ENCODE data around the gene ATXN7. TPM values are rescaled to one million over a fixed set of nuclear protein-coding genes. Genes with fewer than 3 reads are reported as not detected.

ATXN7 gene
- total and polyA plus RNA-seq, 4 donors: 4.8 to 46.6 (median 18.0) TPM

DNA sequence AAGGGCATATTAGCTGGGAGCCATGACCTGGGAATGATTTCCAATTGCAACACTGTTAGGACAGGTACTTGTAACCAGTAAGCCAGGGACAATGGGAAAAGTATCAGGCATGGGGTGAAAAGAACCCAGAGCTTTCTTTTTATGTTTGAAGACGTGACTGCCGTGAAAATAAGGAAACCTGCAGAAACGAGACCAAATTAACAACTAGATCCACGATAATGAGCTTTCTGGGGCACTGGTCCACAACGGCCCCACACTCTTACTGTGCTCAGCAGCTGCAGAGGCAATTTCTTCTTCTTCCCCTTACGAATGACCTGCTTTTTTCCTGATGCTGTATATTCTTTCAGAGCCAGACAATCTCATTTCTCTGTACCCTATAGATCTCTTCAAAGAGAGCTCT lies 33.1 kb upstream of the ATXN7 start:
- TF ChIP-seq, protein P1, sequence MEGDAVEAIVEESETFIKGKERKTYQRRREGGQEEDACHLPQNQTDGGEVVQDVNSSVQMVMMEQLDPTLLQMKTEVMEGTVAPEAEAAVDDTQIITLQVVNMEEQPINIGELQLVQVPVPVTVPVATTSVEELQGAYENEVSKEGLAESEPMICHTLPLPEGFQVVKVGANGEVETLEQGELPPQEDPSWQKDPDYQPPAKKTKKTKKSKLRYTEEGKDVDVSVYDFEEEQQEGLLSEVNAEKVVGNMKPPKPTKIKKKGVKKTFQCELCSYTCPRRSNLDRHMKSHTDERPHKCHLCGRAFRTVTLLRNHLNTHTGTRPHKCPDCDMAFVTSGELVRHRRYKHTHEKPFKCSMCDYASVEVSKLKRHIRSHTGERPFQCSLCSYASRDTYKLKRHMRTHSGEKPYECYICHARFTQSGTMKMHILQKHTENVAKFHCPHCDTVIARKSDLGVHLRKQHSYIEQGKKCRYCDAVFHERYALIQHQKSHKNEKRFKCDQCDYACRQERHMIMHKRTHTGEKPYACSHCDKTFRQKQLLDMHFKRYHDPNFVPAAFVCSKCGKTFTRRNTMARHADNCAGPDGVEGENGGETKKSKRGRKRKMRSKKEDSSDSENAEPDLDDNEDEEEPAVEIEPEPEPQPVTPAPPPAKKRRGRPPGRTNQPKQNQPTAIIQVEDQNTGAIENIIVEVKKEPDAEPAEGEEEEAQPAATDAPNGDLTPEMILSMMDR (IDR thresholded peaks at IDR 0.05; ENCODE audit: control extremely low read depth, extremely low read depth): no peak
- peaks cover 9 to 36% (median 15%) of the 10 kb centered on the region in 4 donors for H3K36me3 ChIP-seq (ENCODE audit: control insufficient read depth in 4 of 4, insufficient read depth in 4 of 4, low read length in 4 of 4)
- WGBS, 2 donors: 95 to 97% methylated on average over 6 of the region's 6 CpGs
- H3K9ac ChIP-seq (ENCODE audit: insufficient read depth in 1 of 2, low read length in 2 of 2): no peak overlapping the region
- H3K4me3 ChIP-seq: no peak overlapping the region
- no peaks in the 10 kb centered on the region for H3K9me3 ChIP-seq (ENCODE audit: control insufficient read depth in 4 of 4, insufficient read depth in 3 of 4, low read length in 3 of 4)
- H3K27me3 ChIP-seq (ENCODE audit: control insufficient read depth in 3 of 3, insufficient read depth in 3 of 3, low read length in 2 of 3): no peaks in the 10 kb centered on the region
- no peak overlapping the region for H3K27ac ChIP-seq (ENCODE audit: low read depth in 1 of 2, low read length in 1 of 2)
- no peaks in the 10 kb centered on the region for H3K4me1 ChIP-seq (ENCODE audit: control insufficient read depth in 5 of 5, insufficient read depth in 5 of 5, low read length in 5 of 5)
- DNase-seq: no peak
- no peak for ATAC-seq (ENCODE audit: insufficient read depth, low FRiP score)

DNA sequence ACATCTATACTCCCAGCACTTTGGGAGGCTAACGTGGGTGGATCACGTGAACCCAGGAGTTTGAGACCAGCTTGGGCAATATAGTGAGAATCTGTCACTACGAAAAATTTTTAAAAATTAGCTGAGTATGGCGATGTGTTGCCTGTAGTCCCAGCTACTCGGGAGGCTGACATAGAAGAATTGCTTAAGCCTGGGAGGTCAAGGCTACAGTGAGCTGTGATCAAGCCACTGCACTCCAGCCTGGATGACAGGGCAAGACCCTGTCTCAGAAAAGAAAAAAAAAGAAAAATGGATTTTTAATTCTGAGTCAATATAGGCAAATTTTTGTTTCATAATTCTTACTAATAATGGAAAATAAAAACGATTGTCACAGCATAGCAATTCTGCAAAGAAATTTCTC lies 31.3 kb upstream of the ATXN7 start:
- ATAC-seq (ENCODE audit: insufficient read depth, low FRiP score): no peak
- DNase-seq: no peak
- WGBS, 2 donors: 90 to 93% methylated on average over 6 of the region's 6 CpGs
- TF ChIP-seq, protein P1 (IDR thresholded peaks at IDR 0.05; ENCODE audit: control extremely low read depth, extremely low read depth): no peak
- peaks cover 9 to 38% (median 15%) of the 10 kb centered on the region in 4 donors for H3K36me3 ChIP-seq (ENCODE audit: control insufficient read depth in 4 of 4, insufficient read depth in 4 of 4, low read length in 4 of 4)
- no peak overlapping the region for H3K27ac ChIP-seq (ENCODE audit: low read depth in 1 of 2, low read length in 1 of 2)
- no peaks in the 10 kb centered on the region for H3K27me3 ChIP-seq (ENCODE audit: control insufficient read depth in 3 of 3, insufficient read depth in 3 of 3, low read length in 2 of 3)
- no peak overlapping the region for H3K9ac ChIP-seq (ENCODE audit: insufficient read depth in 1 of 2, low read length in 2 of 2)
- H3K4me1 ChIP-seq (ENCODE audit: control insufficient read depth in 5 of 5, insufficient read depth in 5 of 5, low read length in 5 of 5): no peaks in the 10 kb centered on the region
- H3K9me3 ChIP-seq (ENCODE audit: control insufficient read depth in 4 of 4, insufficient read depth in 3 of 4, low read length in 3 of 4): no peaks in the 10 kb centered on the region
- H3K4me3 ChIP-seq: no peak overlapping the region

DNA sequence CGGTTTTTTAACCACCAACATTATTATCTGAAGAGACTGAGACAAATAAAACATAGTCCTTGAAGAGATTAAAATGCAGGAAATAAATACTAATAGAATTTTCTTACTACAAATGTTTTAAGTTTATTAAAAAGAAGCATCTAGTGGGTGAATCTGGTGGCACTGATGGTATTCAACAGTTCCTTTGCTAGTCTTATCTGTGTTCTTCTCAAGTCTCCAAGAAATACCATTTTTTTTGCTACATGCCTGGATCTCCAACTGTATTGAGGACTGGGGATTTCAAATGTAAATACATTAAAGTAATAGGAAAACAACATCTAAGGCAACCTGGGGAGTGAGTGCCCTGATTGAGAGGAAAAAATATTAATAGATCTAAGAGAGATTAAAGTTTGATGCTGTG lies 22.0 kb upstream of the ATXN7 start:
- ATAC-seq (ENCODE audit: insufficient read depth, low FRiP score) (no peak), DNase-seq (no peak)
- TF ChIP-seq, protein P1 (IDR thresholded peaks at IDR 0.05; ENCODE audit: control extremely low read depth, extremely low read depth): no peak
- Histone ChIP-seq H3K9ac (ENCODE audit: insufficient read depth in 1 of 2, low read length in 2 of 2) (no peak overlapping the region), H3K27ac (ENCODE audit: low read depth in 1 of 2, low read length in 1 of 2) (no peak overlapping the region), H3K4me1 (ENCODE audit: control insufficient read depth in 5 of 5, insufficient read depth in 5 of 5, low read length in 5 of 5) (no peaks in the 10 kb centered on the region), H3K4me3 (no peak overlapping the region), H3K9me3 (ENCODE audit: control insufficient read depth in 4 of 4, insufficient read depth in 3 of 4, low read length in 3 of 4) (no peaks in the 10 kb centered on the region), H3K27me3 (ENCODE audit: control insufficient read depth in 3 of 3, insufficient read depth in 3 of 3, low read length in 2 of 3) (no peaks in the 10 kb centered on the region), H3K36me3 (ENCODE audit: control insufficient read depth in 4 of 4, insufficient read depth in 4 of 4, low read length in 4 of 4) (peaks cover 0 to 2% (median 0%) of the 10 kb centered on the region in 4 donors)
- WGBS, 2 donors: 0% methylated on average over 1 of the region's 1 CpG

DNA sequence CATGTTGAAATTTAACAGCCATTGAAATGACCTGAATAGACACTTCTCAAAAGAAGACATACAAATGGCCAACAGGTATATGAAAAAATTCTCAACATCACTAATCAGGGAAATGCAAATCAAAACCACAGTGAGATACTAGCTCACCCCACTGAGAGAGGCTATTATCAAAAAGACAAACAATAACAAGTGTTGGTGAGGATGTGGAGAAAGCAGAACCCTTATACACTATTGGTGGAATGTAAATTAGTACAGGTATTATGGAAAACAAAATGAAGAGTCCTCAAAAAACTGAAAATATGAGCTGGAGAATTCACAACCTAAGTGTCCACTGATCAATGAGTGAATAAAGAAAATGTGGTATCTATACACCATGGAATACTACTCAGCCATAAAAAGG lies 21.5 kb upstream of the ATXN7 start:
- DNase-seq (no peak), ATAC-seq (ENCODE audit: insufficient read depth, low FRiP score) (no peak)
- TF ChIP-seq, protein P1 (IDR thresholded peaks at IDR 0.05; ENCODE audit: control extremely low read depth, extremely low read depth): no peak
- Histone ChIP-seq H3K4me1 (ENCODE audit: control insufficient read depth in 5 of 5, insufficient read depth in 5 of 5, low read length in 5 of 5) (no peaks in the 10 kb centered on the region), H3K27me3 (ENCODE audit: control insufficient read depth in 3 of 3, insufficient read depth in 3 of 3, low read length in 2 of 3) (no peaks in the 10 kb centered on the region), H3K9ac (ENCODE audit: insufficient read depth in 1 of 2, low read length in 2 of 2) (no peak overlapping the region), H3K4me3 (no peak overlapping the region), H3K9me3 (ENCODE audit: control insufficient read depth in 4 of 4, insufficient read depth in 3 of 4, low read length in 3 of 4) (no peaks in the 10 kb centered on the region), H3K27ac (ENCODE audit: low read depth in 1 of 2, low read length in 1 of 2) (no peak overlapping the region), H3K36me3 (ENCODE audit: control insufficient read depth in 4 of 4, insufficient read depth in 4 of 4, low read length in 4 of 4) (peaks cover 0 to 2% (median 0%) of the 10 kb centered on the region in 4 donors)
